HCT116 (cell line): ENCODE measurements around the gene GKAP1. TPM values are rescaled to one million over a fixed set of nuclear protein-coding genes. Genes with fewer than 3 reads are reported as not detected.

Source experiments
- ATAC-seq: fragments of 200-7000 bp; cut with Tn5 transposase; 2 replicates; pipeline ENCODE4 v1.9.1; 2020; ENCODE audit warnings: mild to moderate bottlenecking, moderate library complexity
- BruUV-seq: library from RNA; stranded (reverse); fragments of 400-500 nt; replicated peaks from 2 replicates; lab custom pipeline; 2021; lab: Mats Ljungman, UMichigan
- CTCF ChIA-PET: fragments of 300-600 bp; sonication (Branson Sonifier 250); formaldehyde crosslinking; loops from one replicate; lab custom pipeline; 2021; ENCODE audit warnings: antibody characterized with exemption; lab: Charles Lee
- POLR2A ChIA-PET: fragments of 300-600, 350-600 bp; sonication (Branson Sonifier 250); formaldehyde crosslinking; loops from one replicate; lab custom pipeline; 2021; ENCODE audit warnings: antibody characterized with exemption; lab: Charles Lee
- RAD21 ChIA-PET, 2 experiments: fragments of 300-600 bp; sonication (Branson Sonifier 250); formaldehyde crosslinking; loops; one replicate each; lab custom pipeline; 2023; ENCODE audit warnings: low total read pairs in 2 of 2; ENCODE audit not compliant: uncharacterized antibody in 2 of 2, unreplicated experiment in 2 of 2, low non-redundant PET in 1 of 2; lab: Charles Lee
- DNase-seq: peaks from one replicate; pipeline ENCODE4 v3.0.0-alpha.2; 2010; ENCODE audit warnings: low read depth, low spot score
- H2AFZ ChIP-seq: fragments of 200-600 bp; shearing (Covaris generic), sonication (generic); 2 replicates; pipeline ENCODE4 v1.6.1; 2017; ENCODE audit warnings: low read depth, mixed run types, mixed read lengths, antibody characterized with exemption, low read length; ENCODE audit not compliant: poor library complexity, severe bottlenecking
- H3K27ac ChIP-seq: 2 replicates; pipeline ENCODE4 v1.5.1; 2012; ENCODE audit warnings: low read depth, low read length
- H3K27me3 ChIP-seq: fragments of 200-600 bp; sonication (generic); 2 replicates; pipeline ENCODE4 v1.6.1; 2016; ENCODE audit warnings: mixed run types, low read length, mixed read lengths; ENCODE audit not compliant: insufficient read depth
- H3K36me3 ChIP-seq, 2 experiments: fragments of 200-500 bp in 1 of 2; fragments of 200-600 bp in 1 of 2; sonication (Bioruptor generic) in 1 of 2; sonication (generic) in 1 of 2; 2 replicates each; pipeline versions ENCODE4 v1.5.1 to v1.6.1; 2014 to 2016; ENCODE audit warnings: low read length in 2 of 2, inconsistent platforms in 1 of 2, mixed read lengths in 1 of 2, mixed run types in 1 of 2; ENCODE audit not compliant: insufficient read depth in 2 of 2, control insufficient read depth in 1 of 2
- H3K4me1 ChIP-seq, 2 experiments: fragments of 200-600 bp in 1 of 2; sonication (generic) in 1 of 2; 2 replicates each; pipeline versions ENCODE4 v1.5.1 to v1.6.1; 2012 to 2017; ENCODE audit warnings: low read length in 2 of 2, inconsistent platforms in 1 of 2, mild to moderate bottlenecking in 1 of 2, mixed read lengths in 1 of 2, mixed run types in 1 of 2, moderate library complexity in 1 of 2; ENCODE audit not compliant: insufficient read depth in 2 of 2, control insufficient read depth in 1 of 2
- H3K4me2 ChIP-seq: fragments of 200-600 bp; sonication (generic); 2 replicates; pipeline ENCODE4 v1.6.1; 2017; ENCODE audit warnings: mixed run types, low read length, mixed read lengths
- H3K4me3 ChIP-seq, 2 experiments: fragments of 200-600 bp in 1 of 2; sonication (generic) in 1 of 2; replicated peaks in 1 of 2; 2 replicates each; pipeline ENCODE4 v1.5.1; 2011 to 2016; ENCODE audit warnings: low read length in 2 of 2, control low read depth in 1 of 2, low read depth in 1 of 2, mild to moderate bottlenecking in 1 of 2, mixed read lengths in 1 of 2, mixed run types in 1 of 2
- H3K79me2 ChIP-seq: fragments of 200-600 bp; sonication (generic); 2 replicates; pipeline ENCODE4 v1.6.1; 2017; ENCODE audit warnings: mild to moderate bottlenecking, mixed run types, low read length, moderate library complexity, mixed read lengths; ENCODE audit not compliant: insufficient read depth
- H3K9ac ChIP-seq: fragments of 200-600 bp; sonication (generic); 2 replicates; pipeline ENCODE4 v1.6.1; 2016; ENCODE audit warnings: low read length, mixed read lengths
- H3K9me2 ChIP-seq: fragments of 200-600 bp; sonication (generic), shearing (Covaris generic); 2 replicates; pipeline ENCODE4 v1.6.1; 2017; ENCODE audit warnings: mixed run types, mild to moderate bottlenecking, moderate library complexity; ENCODE audit not compliant: insufficient read depth
- H3K9me3 ChIP-seq, 2 experiments: fragments of 200-500 bp in 1 of 2; fragments of 200-600 bp in 1 of 2; sonication (Bioruptor generic) in 1 of 2; sonication (generic) in 1 of 2; 2 replicates each; pipeline ENCODE4 v1.6.1; 2014 to 2017; ENCODE audit warnings: low read length in 2 of 2, mixed read lengths in 2 of 2, inconsistent platforms in 1 of 2, low read depth in 1 of 2, mild to moderate bottlenecking in 1 of 2, mixed run types in 1 of 2, moderate library complexity in 1 of 2; ENCODE audit not compliant: control insufficient read depth in 1 of 2, insufficient read depth in 1 of 2
- H4K20me1 ChIP-seq: fragments of 200-600 bp; sonication (generic), shearing (Covaris generic); 2 replicates; pipeline ENCODE4 v1.6.1; 2017; ENCODE audit warnings: mixed run types, mild to moderate bottlenecking, moderate library complexity; ENCODE audit not compliant: insufficient read depth
- CEBPB ChIP-seq: IDR thresholded peaks from 2 replicates; pipeline ENCODE4 v1.6.1; 2012; ENCODE audit warnings: low read depth
- EGR1 ChIP-seq: IDR thresholded peaks from 2 replicates; pipeline ENCODE4 v1.6.1; 2012; ENCODE audit warnings: low read depth
- EZH2 ChIP-seq: fragments of 200-600 bp; sonication (generic); IDR thresholded peaks from 2 replicates; pipeline ENCODE4 v1.6.1; 2017; ENCODE audit warnings: antibody characterized with exemption, mixed run types
- EZH2phosphoT487 ChIP-seq: fragments of 200-600 bp; IDR thresholded peaks from 2 replicates; pipeline ENCODE4 v1.6.1; 2018; ENCODE audit warnings: antibody characterized with exemption, borderline replicate concordance
- FOSL1 ChIP-seq: IDR thresholded peaks from 2 replicates; pipeline ENCODE4 v1.6.1; 2012; ENCODE audit warnings: low read depth
- JUND ChIP-seq: IDR thresholded peaks from 2 replicates; pipeline ENCODE4 v1.6.1; 2012
- RAD21 ChIP-seq: IDR thresholded peaks from 2 replicates; pipeline ENCODE4 v1.6.1; 2012; ENCODE audit warnings: low read depth, mild to moderate bottlenecking
- REST ChIP-seq: IDR thresholded peaks from 2 replicates; pipeline ENCODE4 v1.6.1; 2012; ENCODE audit warnings: low read depth
- SIN3A ChIP-seq: IDR thresholded peaks from 2 replicates; pipeline ENCODE4 v1.6.1; 2012; ENCODE audit warnings: low read depth
- SRF ChIP-seq: IDR thresholded peaks from 2 replicates; pipeline ENCODE4 v1.6.1; 2012; ENCODE audit warnings: low read depth
- TCF7L2 ChIP-seq: IDR thresholded peaks from 2 replicates; pipeline ENCODE4 v1.7.0; 2011; ENCODE audit warnings: borderline replicate concordance, inconsistent platforms; ENCODE audit not compliant: insufficient read depth, insufficient read length; ENCODE audit errors: extremely low read depth
- YY1 ChIP-seq: IDR thresholded peaks from 2 replicates; pipeline ENCODE4 v1.6.1; 2011; ENCODE audit warnings: low read length, low read depth, moderate library complexity, mild to moderate bottlenecking; ENCODE audit not compliant: insufficient replicate concordance; ENCODE audit errors: extremely low read depth
- ZBTB33 ChIP-seq: IDR thresholded peaks from 2 replicates; pipeline ENCODE4 v1.6.1; 2011; ENCODE audit warnings: mild to moderate bottlenecking, low read length, moderate library complexity; ENCODE audit not compliant: insufficient replicate concordance; ENCODE audit errors: extremely low read depth
- ZFX ChIP-seq: fragments of 450-650 bp; IDR thresholded peaks from 2 replicates; pipeline ENCODE4 v1.6.1; 2017
- ZNF274 ChIP-seq: fragments of 200-500 bp; sonication (Bioruptor generic); IDR thresholded peaks from 2 replicates; pipeline ENCODE4 v1.6.1; 2014; ENCODE audit warnings: mild to moderate bottlenecking, low read depth, low read length, inconsistent platforms
- intact Hi-C: fragments of 100-400 bp; cut with micrococcal nuclease; formaldehyde crosslinking; loops from 2 replicates; pipeline ENCODE4 v1.10.0; 2022
- total RNA-seq: library from RNA; stranded (reverse); gene quantifications from one replicate; pipeline ENCODE4 v1.2.1, GENCODE V29; 2021; ENCODE audit not compliant: unreplicated experiment
- TF ChIP-seq, protein P1 (sequence below): IDR thresholded peaks from 2 replicates; pipeline ENCODE4 v1.6.1; 2012

Gene GKAP1
- total RNA-seq, 1 experiment from 2014 or later, result 6.8 TPM

GRCh38 chr9:83701286-83701685 is 116.3 kb downstream of the GKAP1 start:
- intact Hi-C loops, result no loop called here
- no peak for ATAC-seq
- no peaks in the 10 kb centered on the region for H3K9me2 ChIP-seq
- no peak overlapping the region for H3K27ac ChIP-seq
- ChIA-PET CTCF (no interaction called here), RAD21 (no interaction called here), POLR2A (no interaction called here)
- no peak overlapping the region for H3K4me2 ChIP-seq
- TF ChIP-seq CEBPB, result no peak
- TF ChIP-seq EZH2, result no peak
- no peak for TF ChIP-seq JUND
- no peak for TF ChIP-seq RAD21
- no peak for TF ChIP-seq ZFX
- TF ChIP-seq ZNF274, result no peak
- TF ChIP-seq EGR1, result no peak
- TF ChIP-seq, protein P1, sequence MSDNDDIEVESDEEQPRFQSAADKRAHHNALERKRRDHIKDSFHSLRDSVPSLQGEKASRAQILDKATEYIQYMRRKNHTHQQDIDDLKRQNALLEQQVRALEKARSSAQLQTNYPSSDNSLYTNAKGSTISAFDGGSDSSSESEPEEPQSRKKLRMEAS, result no peak
- TF ChIP-seq TCF7L2, result no peak
- TF ChIP-seq YY1, result no peak
- H3K9ac ChIP-seq, result no peak overlapping the region
- no peak for DNase-seq
- no peak overlapping the region for H2AFZ ChIP-seq
- H4K20me1 ChIP-seq, result peaks cover 37% of the 10 kb centered on the region; the same call in 1 of the 2 replicates
- peaks cover 0 to 7% of the 10 kb centered on the region in 2 experiments; a peak in 2 of 4 replicates for H3K36me3 ChIP-seq
- no peaks in the 10 kb centered on the region for H3K9me3 ChIP-seq
- no peak overlapping the region for H3K4me3 ChIP-seq
- peaks cover 100% of the 10 kb centered on the region for H3K79me2 ChIP-seq
- H3K4me1 ChIP-seq, result peaks cover 4 to 10% of the 10 kb centered on the region in 2 experiments; a peak in 3 of 4 replicates
- no peaks in the 10 kb centered on the region for H3K27me3 ChIP-seq
- no TSS peak for BruUV-seq

GRCh38 chr9:83699615-83700014 is 118.0 kb downstream of the GKAP1 start:
- ATAC-seq (no peak), DNase-seq (no peak)
- no peaks in the 10 kb centered on the region for H3K4me1 ChIP-seq
- ChIA-PET POLR2A (interaction anchor here (0.8 to 1.4 kb wide), 2 partner anchors 9 to 14 kb away, joined by 3 read pairs; partner anchors contain the start of gene UBQLN1), RAD21 (no interaction called here), CTCF (no interaction called here)
- no peaks in the 10 kb centered on the region for H3K9me3 ChIP-seq
- no peak overlapping the region for H3K27ac ChIP-seq
- no TSS peak for BruUV-seq
- H3K27me3 ChIP-seq, result no peaks in the 10 kb centered on the region
- intact Hi-C loops, result no loop called here
- H3K79me2 ChIP-seq, result peaks cover 100% of the 10 kb centered on the region
- no peak overlapping the region for H3K4me3 ChIP-seq
- no peaks in the 10 kb centered on the region for H3K9me2 ChIP-seq
- no peak overlapping the region for H3K9ac ChIP-seq
- peaks cover 42% of the 10 kb centered on the region; the same call in 1 of the 2 replicates for H4K20me1 ChIP-seq
- H3K4me2 ChIP-seq, result no peak overlapping the region
- H3K36me3 ChIP-seq, result no peaks in the 10 kb centered on the region
- H2AFZ ChIP-seq, result no peak overlapping the region
- TF ChIP-seq RAD21 (no peak), TCF7L2 (no peak), REST (no peak), EGR1 (no peak), YY1 (no peak), EZH2phosphoT487 (no peak), SRF (no peak), ZFX (no peak), SIN3A (no peak), ZBTB33 (no peak), FOSL1 (no peak)
